GM19467 (cell line): Measurements from ENCODE around the gene RGP1.

Experiments
- ATAC-seq: cut with Tn5 transposase; IDR thresholded peaks from one replicate; pipeline ENCODE4 v1.9.1; 2021; ENCODE audit warnings: mild to moderate bottlenecking, moderate library complexity; ENCODE audit not compliant: unreplicated experiment

The RGP1 gene

DNA sequence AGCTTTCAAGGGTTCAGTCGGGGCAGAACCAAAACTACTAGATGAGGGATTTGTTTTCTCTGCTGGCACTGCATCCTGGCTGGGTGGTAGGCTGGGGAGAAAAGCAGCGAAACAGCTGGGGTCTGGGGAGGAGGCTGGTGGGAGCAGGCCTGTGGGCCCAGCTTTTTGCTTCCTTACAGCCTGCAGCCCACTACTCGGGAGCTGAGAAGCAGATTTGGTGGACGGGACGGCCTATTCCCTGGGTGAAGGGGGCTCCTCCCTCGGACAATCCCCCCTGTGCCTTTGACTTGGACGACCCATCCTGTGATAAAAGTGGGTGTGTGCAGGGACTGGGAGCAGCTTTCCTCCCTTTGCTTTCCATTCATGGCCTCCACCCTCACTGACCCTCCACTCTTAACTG, 51.4 kb downstream of the RGP1 start:
- no peak for ATAC-seq

DNA sequence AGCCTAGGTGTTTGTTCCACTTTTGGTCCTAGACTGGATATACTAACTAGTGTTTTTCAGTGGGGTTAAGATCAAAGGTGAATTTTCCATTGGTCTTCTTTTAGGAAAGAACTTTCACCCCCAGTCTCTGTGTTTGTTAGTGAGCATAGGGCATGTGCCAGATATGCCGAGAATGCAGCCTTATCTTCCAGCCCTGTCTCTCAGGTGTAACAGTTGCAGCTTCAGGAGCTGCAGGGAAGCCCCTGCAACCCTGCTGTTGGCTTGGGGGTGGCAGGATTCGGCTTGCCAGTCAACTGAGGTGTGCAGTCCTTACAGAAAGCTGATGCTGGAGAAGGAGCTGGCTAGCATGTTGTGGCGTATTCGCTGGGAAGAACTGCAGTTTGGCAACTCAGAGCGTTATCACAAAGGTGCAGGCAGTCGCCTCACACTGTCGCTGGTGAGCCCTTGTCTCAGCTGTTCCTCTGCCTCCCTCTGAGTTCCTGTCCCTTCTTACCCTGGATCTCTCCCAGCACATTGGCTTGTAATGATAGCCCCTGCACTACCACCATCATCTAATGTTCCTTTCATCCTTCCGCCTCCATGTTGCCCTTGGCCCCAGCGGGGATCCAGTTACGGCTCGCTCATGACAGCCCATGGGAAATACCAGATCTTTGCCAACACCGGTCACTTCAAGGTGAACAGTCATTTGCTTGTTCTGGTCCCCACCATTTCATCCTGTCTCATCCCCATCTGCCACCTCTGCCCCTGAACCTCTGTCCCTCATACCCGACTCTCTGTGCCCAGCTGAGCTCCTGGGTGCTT, 52.4 kb downstream of the RGP1 start:
- ATAC-seq = no peak

DNA sequence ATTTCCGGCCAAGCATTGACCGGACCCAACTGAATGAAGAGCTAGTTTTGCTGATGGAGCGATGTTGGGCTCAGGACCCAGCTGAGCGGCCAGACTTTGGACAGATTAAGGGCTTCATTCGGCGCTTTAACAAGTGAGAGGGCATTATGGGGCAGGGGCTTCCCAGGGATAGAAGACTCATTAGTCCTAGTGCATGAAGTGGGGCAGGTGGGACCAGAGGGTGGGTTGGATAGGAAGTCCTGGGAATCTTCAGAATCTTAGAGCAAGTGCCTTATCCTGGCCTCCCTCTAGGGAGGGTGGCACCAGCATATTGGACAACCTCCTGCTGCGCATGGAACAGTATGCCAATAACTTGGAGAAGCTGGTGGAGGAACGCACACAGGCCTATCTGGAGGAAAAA, 57.0 kb downstream of the RGP1 start:
- ATAC-seq = no peak
